Right ventricle myocardium superior (tissue), 1 donor: ENCODE results near the gene CYLC1. TPM values are rescaled to one million over a fixed set of nuclear protein-coding genes. Genes with fewer than 3 reads are reported as not detected.

Experiments used
- ATAC-seq: fragments of 200-7000 bp; cut with Tn5 transposase; one replicate; pipeline ENCODE4 v1.9.1; 2020; ENCODE audit warnings: mild to moderate bottlenecking; ENCODE audit not compliant: poor library complexity
- DNase-seq: peaks from one replicate; pipeline ENCODE4 v3.0.0-alpha.2; 2020
- intact Hi-C: fragments of 100-400 bp; cut with DNase I; formaldehyde crosslinking; loops from one replicate; pipeline ENCODE4 v1.11.2; 2022
- long read RNA-seq: library from polyadenylated mRNA; unstranded; transcript quantifications from one replicate; pipeline ENCODE4 v2.0.0, GENCODE V29; 2021
- total RNA-seq: library from RNA; stranded (reverse); fragmentation: NEBNext Ultra II Directional; extraction: Animal tissue kit (Norgen Biotek cat#: 25700); gene quantifications from one replicate; pipeline ENCODE4 v1.2.1, GENCODE V29; 2021
- donor health status: DM: no; HTN: yes; CAD: no; lungs with severe emphysema.

CYLC1 gene, protein sequence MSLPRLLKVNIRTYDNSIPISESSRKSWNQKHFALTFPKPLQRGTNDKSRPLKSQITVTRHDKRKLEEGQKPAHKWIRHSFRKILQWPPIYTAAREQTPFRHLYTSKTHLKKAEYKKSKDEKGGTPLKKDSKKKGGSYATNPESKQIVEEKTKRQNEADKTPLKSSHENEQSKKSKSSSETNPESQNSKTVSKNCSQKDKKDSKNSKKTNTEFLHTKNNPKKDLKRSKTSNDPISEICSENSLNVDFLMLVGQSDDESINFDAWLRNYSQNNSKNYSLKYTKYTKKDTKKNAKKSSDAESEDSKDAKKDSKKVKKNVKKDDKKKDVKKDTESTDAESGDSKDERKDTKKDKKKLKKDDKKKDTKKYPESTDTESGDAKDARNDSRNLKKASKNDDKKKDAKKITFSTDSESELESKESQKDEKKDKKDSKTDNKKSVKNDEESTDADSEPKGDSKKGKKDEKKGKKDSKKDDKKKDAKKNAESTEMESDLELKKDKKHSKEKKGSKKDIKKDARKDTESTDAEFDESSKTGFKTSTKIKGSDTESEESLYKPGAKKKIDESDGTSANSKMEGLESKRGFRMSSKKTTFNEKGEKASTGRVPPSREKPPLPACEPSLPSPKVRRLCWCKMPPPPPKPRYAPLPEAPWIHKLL
- not detected for total RNA-seq
- long read RNA-seq: 0 reads

DNA sequence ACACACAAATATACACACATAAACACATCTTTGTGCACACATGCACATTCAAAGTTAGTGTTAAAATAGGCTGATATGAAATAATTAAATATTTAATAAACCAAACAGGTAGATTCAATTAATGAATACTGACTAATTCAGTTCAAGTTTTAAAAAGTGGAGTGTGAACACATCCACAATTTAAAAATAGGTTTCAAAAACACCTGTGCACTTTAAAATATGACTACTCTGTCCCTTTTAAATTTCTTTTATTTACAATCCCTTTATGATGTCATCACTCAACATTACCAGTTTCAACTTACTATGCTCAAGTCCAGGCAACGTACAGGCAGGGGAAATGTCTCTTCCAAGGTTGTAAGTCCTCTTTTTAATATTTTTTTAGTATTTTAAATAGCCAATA, at the start of gene CYLC1:
Gene CYLC1, plus strand, starts transcription at position 301 of the 400 bp plus-strand sequence. Its CDS starts 37 bp downstream, at position 338.
- DNase-seq (no peak), ATAC-seq (no peak)
- intact Hi-C loops: no loop called here

DNA sequence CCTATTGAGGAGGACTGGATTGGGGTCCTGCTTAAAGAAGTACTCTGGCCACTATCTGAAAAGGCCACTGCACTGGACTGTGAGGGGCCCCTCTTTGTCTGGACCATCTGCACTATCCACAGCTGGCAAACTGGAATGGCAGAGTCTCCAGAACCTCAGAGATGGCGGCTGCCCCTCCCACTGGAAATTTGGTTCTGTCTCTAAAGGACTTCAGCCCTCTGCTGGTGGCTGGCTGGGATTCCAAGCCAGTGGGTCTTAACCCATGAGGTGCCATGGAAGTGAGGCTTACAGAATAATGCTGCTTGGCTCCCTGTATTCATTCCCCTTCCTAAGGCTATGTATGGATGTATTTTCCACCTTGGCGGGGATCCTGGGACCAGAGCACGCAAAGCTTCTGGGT, 41.6 kb upstream of the CYLC1 start:
- intact Hi-C loops: no loop called here
- no peak for DNase-seq

DNA sequence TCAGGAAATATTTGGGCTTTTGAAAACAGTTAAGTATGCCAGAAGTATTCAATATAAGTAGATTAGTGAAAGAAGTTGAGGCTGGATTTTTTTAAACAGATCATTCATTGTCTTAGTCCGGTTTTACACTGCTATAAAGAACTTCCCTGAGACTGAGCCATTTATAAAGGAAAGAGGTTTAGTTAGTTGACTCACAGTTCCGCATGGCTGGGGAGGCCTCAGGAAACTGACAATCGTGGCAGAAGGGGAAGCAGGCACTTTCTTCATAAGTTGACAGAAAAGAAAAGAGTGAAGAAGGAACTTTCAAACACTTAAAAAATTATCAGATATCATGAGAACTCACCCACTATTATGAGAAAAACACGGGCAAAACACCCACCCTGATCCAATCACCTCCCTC, 31.1 kb upstream of the CYLC1 start:
- intact Hi-C loops: no loop called here
- no peak for DNase-seq

More for the DNA sequence above, 41.6 kb upstream of the CYLC1 start:
- ATAC-seq: no peak

DNA sequence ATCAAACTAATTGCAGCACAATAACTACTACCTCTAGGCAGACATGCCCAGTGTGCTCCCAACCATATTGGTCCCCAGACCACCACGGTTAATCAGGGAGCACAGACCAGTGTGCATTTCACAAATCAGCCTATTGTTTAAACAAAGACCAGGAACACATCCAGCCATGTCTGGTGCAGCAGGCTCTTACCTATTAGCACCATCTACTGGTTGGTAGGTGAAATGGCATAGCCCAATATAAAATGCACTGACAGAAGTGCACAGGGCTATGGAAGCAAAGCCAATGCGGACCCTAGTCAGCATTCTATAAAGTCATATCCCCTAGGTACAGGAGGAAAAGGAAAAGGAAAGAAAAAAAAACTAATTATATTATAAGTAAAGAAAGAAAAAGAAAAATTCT, 15.5 kb upstream of the CYLC1 start:
- ATAC-seq: no peak
- intact Hi-C loops: no loop called here

More for the DNA sequence above, 31.1 kb upstream of the CYLC1 start:
- ATAC-seq: no peak

DNA sequence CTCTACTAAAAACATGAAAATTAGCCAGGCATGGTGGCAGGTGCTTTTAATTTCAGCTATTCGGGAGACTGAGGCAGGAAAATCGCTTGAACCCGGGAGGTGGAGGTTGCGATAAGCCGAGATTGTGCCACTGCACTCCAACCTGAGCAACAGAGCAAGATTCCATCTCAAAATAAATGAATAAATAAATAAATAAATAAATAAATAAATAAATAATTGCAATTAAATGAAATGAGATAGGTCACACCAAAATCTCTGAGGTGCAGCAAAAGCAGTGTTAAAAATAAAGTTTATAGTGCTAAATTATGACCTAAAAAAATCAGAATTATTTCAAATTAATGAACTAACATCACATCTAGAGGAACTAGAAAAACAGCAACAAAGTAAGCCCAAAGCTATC, 13.6 kb upstream of the CYLC1 start:
- DNase-seq (no peak), ATAC-seq (no peak)
- intact Hi-C loops: no loop called here

More for the DNA sequence above, 15.5 kb upstream of the CYLC1 start:
- DNase-seq: no peak

DNA sequence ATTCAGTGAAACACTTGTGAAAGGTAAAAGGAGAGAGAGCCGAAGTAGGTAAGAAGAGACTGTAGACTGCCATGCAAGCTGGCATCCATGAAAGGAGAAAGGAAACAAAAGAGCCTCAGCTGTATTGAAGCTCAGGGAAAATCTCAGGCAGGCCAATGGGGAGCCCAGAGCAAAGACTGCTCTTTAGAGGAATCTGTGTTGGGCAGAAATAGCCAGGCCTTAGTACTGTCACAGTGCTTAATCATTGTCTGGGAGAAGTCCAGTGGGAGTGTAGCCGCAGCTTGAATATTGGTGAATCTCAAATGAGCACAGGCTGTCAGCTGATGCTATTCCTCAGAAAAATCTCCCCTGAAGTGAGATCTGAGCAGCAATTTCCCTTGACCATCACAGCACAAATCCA, 27.6 kb downstream of the CYLC1 start:
- intact Hi-C loops: no loop called here
- ATAC-seq: no peak
- no peak for DNase-seq

DNA sequence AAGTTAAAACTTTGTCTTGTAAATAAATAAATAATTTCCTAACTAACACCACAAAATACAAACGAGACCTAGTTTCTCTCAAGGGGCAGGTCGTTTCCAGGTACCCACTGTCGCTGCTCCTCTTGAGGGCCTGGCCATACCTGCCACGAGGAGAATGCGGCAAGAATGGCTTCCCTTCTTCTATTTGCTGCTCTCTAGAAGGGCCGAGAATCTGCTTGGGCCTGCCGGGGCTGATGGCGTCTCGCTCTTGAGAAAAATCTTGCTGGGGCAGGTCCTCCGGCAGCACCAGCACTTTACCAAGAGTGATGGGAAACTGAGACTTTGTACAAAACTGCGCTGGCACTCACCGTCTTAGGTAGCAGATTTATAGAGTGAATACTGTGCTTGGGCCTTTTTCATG, 31.5 kb downstream of the CYLC1 start:
- no peak for ATAC-seq
- intact Hi-C loops: no loop called here
- no peak for DNase-seq

DNA sequence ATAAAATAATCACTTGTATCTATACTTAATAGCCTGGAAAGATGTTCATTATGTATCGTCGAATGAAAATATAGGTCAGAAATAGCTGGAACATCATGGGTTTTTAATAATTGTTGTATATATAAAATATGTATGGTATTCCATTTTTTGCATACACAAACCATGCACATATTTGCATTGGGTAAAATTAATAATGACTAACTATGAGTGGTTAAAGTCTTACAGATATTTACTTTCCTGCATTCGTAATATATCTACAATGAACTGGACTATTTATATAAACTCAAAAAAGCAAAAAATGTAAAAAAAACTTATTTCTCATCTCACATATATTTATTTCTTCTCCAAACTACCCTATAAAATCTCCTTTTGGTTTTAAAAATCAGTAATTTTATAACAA, 46.0 kb downstream of the CYLC1 start:
- DNase-seq (no peak), ATAC-seq (no peak)
- intact Hi-C loops: no loop called here

DNA sequence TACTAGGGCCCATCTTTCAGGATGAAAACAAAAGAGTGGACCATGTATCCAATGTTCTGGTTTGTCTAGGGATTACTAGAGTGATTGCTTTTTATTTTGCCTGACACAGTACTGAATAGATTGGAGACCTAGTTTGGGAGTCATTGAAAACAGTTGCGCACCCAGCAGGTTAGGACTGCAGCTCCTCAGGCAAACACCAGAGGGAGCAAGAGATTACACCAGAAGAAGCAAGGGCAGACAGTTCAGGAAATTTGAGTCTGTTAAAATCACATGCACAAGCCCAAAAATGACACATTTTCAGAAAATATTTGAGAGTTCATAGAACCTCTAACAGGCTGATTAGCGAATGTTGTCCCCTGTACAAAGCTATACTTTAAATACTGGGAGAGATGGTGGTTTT, 55.6 kb downstream of the CYLC1 start:
- no peak for DNase-seq
- no peak for ATAC-seq
- intact Hi-C loops: no loop called here

DNA sequence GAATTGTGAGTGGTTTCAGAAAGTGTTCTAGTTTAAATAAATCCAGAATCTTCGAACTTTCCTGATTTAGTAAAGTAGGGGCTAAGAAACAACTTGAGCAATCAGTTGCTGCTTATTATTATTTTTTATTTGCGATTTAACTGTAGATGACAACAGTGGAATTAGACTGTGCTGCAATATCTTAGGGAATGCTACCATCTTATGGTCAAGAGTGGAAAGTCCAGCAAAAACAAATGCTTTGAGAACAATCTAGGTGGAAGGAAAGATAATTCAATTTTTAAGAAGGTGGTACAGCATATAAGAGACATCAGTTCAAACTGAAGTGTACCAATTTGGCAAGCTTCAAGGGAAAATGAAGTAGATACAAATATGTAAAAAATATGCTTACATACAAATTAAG, 73.3 kb downstream of the CYLC1 start:
- ATAC-seq: no peak
- DNase-seq: no peak
- intact Hi-C loops: no loop called here
